HG03139 (cell line): ENCODE results near the gene RAI1.
"Not testable (repeated sequence)": the region's sequence is repeated elsewhere in the genome, so short reads cannot be mapped to it uniquely, and the experiment has no call there.

Experiments used
- ATAC-seq: cut with Tn5 transposase; IDR thresholded peaks from one replicate; pipeline ENCODE4 v1.9.1; 2021; ENCODE audit not compliant: unreplicated experiment

Gene RAI1

DNA sequence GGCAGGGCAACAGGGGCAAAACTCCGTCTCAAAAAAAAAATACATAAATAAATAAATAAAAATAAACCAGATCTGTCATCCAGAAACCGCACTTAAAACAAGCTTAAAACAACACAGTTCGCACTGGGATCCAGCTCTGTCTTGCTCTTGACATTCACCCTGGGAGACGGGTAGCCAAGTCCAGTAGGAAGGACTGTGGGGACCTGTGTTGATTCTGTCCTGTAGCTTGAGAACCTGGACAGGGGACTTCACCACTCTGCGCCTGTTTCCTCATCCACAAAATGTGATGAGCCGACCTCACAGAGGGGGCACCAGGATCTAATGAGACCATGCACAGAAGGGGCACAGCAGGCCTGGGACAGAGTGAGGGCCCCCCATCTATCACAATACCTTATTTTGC is 1.5 kb upstream of the RAI1 start:
- no peak for ATAC-seq

DNA sequence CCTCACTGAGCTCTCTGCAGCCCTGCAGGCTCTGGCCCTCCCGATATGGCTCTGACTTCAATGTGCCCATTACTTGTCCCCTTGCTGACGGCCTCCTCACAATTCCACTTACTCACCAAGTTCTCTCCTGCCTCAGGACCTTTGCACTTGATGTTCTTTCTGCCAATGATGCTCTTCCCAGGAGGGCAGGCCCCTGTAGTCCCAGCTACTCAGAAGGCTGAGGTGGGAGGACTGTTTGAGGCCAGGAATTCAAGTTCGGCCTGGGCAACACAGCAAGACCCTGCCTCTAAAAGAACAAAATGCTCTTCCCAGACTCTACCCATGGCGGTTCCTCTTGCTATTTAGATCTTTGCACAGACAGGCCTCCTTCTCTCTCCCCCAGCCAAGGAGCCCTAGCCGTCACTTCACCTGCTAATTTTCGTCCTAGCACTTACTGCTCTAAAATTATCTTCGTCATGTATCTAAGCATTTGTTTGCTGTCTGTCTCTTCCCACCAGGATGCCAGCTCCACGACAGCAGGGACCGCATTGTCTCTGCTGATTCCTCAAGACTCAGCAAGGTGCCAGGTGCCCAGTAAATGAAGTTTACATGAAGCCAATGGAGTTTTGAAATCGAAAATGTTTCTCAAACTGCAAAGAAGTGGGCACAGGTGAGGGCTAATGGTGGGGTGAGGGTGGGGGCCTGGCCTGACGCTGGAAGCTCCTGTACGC is 626 bp upstream of the RAI1 start:
- no peak for ATAC-seq

DNA sequence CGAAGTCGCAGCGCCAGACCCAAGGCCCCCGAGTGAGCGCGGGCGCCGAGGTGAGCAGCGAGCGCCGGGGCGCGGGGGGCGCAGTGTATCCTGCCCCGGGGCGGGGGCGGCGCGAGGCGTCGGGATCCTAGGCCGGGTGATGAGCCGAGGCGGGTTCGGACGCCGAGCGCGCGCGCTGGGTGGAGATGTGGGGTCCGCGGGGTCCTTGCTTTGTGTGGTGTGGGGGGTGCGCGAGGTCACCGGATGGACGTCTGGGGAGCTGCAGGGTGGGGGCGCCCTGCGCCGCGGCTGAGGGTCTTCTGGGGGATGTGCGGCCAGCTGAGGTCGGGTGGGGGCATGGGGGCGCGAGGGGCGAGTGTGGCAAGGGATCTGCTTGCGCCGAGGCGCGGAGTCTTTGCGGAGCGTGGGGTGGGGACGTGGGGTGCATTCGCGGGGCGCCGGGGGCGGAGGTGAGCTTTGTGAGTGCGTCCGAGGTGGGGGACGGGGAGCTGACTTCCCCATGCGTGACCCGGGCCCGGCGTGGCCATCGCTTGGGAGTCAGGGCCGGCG is 560 bp downstream of the RAI1 start:
- no peak for ATAC-seq

DNA sequence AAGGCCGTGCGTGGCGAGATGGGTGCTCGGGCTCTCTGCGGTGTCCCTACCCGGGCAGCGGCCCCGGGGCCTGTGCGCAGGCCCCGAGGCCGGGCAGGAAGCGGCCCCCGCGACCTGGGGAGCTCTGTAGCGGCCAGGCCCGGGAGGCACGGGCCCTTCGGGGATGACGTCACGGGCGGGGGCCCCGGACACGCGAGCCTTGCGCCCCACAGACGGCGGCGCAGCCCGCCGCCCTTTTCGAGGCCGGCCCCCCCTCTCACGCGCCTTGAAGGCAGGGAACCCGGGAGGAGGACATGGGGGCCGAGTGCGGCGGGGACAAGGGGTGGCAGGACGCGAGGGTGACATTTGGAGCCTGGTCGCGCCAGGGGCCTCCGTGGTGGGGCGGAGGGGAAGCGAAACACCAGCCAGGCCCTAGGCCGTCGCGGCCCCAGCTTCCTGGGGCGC is 1.1 kb downstream of the RAI1 start:
- peak; percentile 35 for ATAC-seq

DNA sequence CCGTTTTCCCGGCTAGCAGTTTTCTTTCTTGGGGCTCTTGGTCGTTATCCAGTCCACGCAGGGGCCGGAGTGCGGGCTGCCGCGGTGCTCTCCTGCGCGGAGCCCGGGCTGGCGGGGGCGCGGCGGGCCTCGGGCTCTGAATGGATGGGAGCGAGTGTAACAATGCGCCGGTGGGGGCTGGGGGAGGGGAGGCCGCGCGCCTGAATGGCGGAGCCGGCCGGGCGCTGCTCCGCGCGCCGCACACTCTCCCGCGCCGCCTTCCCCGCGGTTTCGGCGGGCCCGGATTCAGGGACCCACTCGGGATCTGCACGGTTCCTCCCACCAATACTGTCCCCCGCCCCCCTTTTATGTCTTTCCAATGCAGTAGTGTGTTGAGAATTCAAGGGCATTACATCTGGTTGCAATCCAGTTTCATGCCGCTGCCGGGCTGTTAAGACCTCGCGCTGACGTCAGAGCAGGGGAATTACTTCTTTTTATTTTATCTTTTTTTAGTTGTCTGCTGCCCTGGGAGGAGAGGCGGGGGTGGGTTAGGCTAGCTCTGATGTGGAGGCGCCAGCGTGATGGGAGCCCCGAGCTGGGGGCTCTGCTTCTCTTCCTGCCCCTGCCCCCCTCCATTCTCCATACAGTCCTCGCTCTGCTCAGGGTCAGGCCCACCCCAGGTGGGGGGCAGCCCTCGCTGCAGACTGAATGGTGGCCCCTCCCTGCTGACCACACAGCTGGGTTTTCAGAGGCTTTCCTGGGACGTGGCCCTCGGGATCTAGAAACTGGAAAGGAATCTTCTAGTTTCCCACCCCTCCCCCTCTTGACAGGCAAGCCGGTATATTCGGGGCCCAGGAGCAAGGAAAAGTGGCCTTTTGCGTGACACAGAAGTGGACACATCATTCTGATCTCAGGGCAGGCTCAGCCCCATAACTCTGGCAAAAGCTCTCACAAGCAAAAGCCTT is 1.8 kb downstream of the RAI1 start:
- peak; percentile 28 for ATAC-seq

DNA sequence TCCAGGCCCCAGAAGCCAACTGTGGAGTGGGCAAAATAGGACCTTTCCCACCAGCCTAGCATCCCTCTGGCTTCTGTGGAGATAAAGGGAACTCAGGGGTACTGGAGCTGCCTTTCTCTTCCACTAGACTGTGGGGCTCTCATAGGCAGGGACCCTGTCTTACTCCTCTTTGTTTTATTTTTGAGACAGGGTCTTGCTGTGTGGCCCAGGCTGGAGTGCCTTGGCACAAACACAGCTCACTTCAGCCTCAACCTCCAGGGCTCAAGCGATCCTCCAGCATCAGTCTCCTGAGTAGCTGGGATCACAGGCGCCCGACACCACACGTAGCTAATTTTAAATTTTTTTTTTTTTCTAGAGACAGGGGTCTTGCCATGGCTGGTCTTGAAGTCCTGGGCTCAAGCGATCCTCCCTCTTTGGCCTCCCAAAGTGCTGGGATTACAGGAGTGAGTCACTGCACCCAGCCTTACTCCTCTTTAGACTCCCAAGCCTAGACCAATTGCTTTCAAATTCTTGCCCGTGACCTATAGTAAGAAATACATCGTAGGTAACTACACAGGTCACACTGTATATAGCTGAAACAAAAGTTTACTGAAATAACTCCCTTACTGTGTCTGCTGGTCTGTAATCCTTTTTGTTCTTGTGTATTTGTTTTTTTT is 2.6 kb downstream of the RAI1 start:
- ATAC-seq: no peak

DNA sequence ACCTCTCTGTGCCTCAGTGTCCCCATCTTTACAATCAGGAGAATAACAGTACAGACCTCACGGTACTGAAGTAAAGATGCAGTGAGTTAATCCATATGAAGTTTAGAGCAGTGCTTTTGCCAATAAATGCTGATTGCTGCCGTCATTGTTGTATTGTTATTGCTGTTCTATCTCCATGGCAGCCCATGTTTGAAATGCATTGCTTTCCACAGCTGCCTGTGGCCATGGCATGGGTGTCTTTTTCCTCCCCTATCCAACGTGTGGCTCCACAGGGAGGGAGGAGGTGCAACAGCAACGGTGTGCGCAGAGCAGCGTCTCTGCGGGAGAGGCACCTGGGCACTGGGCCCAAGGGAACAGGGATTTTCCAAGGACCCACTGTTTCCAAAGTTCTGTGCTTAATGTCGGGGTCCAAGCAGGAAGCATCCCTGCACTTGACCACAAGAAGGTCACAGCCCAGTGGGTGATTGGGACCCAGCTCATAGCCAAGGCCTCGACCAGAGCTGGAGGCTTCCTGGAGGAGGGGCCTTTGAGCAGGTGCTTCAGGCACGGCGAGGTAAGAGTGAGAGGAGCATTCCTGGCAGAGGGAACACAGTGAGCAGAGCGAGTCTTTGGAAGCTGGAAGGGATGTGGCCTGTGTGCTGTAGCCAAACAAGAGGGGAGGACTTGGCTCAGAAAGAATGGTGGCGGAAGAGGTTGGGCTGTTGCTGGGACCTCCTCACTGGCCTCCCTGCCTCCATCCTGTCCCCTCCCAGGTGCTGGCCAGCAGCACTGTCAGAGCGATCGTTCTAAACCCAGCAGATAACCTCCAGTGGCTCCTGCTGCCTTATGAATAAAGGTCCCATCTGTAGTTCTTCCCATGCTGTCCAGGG is 3.9 kb downstream of the RAI1 start:
- no peak for ATAC-seq

DNA sequence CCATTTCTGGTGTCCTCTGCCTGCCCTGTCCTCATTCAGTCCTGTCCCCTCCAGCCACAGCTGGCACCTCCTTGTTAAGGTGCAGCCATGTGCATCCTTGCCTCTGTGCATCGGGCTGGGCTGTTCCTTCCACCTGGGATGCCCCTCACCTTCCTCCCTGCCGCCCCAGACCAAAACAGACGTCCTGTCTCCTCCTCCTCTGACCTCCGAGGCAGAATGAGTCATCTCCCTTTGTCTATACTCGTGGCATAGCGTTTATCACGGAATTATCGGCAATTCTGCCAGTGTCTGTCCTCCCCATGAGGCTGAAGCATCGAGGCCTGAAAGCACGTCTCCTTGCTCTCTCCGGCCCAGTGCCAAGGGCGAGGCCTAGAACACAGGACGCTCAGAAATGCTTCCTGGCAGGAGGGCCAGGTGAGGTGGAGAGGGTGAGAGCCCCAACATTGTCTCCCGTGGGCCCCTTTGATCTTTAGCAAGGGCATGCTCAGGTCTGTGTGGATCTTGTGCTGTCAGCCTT is 4.6 kb downstream of the RAI1 start:
- ATAC-seq: no peak

DNA sequence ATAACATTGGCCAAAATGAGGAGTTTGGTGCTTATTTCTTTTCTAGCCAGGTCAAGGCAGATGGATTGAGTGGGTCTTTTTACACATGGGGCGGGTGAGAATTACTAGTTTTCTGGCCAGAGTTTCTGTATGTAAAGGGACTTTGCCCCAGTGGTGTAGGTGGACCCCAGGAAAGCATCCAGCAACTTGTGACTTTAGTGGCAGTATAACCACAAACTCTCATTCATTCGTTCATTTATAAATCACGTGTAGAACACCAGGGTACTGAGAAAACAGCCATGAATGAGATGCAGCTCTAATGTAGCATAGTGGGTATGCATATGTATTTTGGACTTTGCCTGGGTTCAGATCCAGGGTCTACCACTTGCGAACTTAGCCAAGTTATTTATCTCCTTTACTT is 8.1 kb downstream of the RAI1 start:
- ATAC-seq: no peak

DNA sequence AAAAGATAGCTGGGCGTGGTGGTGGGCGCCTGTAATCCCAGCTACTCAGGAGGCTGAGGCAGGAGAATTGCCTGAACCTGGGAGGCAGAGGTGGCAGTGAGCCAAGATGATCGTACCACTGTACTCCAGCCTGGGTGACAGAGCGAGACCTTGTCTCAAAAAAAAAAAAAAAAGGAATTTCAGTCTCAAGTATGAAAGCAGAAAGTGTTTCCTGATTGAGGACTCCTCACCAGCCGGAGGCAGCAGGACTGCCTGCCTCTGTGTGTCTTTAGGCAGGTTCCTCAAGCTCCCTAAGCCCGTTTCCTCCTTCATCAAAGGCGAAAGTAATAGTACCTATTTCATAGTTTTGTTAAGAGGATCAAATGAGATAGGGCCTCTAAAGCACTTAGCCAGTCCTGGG is 9.0 kb downstream of the RAI1 start:
- not testable (repeated sequence) for ATAC-seq

DNA sequence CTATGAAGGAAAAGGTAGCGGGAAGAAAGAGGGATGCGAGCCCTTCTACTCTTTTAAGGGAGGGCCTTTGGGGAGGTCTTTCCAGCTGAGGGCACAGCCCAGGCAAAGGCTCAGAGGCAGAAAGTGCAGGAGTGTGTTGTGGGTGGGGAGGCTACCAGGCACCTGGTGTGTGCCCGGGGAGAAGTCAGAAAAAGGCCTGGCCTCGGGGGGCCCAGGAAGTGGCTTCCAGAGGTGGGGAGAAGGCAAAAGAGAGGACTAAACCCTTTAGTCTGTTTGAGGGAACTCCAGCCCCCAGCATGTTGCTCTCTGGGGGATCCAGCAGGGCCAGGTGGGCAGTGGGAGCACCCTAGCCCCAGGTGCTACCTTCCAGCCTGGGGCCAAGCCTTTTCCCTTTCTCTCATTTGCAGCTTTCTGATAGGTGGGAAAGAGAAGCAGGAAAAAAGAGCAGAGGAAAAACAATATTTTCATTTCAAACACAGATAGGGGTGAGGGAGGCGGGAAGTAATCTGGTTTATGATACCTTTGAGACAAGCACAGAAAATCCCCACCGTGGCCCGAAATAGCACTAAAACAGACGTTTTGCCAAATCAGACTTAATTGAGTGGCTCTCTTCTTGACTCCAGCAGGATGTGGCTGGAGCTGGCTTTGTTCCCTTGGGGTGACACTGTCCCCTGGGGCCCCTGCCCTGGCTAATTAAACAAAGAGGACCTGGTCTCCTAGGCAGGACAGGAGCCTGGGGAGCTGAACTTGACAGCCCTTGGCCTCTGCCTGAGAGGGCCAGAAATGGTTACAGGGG is 10.4 kb downstream of the RAI1 start:
- ATAC-seq: no peak

DNA sequence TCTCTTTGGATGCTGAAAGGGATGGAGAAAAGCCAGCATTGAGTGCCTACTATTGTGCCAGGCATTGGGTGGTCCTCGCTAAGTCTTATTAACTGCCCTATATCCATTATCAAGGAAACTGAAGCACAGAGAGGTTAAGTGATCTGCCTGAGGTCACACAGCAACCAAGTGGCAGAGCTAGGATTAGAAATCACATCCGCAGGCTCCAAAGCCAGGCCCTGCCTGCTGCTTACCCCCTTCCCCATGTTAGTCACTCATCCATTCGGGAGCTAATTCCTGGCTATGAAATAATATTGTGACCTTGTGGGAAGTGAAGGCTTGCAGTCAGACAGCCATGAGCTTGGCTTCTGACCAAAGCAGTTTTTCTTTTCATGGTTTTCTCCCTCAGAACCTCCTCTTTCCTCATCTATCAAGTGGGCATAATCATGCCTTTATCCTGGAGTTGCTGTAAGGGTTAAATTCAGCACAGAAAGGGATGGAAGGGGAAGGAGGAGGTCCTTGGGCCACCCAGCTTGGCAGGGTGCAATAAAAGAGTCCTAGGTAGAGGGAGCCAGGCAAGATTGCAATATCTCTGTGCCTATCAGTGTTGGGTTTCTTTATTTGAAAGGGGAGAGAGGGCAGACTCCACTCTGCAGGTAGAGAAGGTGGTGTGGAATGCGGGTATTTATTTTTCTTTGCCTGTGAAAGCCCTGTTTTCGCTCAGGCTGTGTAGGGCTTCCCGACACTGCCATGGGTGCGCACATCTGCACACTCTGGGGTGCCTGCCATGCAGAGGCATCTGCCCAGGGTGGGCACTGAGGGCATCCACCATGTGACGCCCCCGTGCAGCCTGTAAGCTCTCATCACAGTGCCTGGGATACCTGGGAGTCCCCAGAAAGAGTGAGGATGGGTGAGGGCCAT is 11.3 kb downstream of the RAI1 start:
- no peak for ATAC-seq

DNA sequence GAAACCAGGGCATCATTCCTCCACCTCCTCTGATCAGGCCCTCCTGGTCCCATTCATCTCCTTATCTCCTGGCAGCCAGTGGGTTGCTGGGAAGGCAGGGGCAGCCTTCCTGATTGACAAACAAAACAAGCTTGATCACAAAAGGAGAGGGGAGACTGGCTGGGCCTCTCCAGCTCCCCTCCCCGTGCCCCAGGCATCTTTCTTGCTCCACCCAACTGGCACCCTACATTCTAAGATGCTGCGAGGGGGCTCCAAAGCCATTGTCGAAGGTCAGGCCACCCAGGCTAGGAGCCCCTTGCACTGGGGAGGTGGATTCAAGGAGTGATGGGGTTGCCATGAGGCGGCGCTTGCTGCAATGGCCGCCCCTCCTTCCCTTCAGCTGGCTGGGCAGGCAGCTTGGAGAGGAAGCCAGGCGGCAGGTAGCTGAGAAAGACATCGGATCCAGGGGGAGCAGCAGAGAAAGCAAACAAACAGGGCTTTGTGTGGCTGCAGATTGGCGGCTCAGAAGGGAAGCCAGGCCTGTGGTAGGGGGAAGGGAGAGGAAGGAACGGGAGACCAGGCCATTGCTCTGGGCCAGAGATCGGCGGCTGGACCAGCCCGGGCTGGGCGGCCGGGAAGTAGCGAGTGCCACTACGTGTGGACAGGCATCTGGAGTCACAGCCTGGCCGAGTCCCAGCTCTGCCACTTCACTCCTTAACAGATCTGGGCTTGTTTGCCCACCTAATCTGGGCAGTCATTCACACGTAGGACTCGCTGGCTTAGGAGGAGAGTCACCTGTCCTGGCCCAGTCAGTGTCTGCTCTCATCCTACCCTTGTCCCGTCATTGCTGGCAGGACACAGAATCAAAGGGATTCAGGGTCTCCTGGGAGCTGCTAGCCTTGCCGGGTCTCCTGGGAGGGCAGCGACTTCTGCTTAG is 12.3 kb downstream of the RAI1 start:
- no peak for ATAC-seq

DNA sequence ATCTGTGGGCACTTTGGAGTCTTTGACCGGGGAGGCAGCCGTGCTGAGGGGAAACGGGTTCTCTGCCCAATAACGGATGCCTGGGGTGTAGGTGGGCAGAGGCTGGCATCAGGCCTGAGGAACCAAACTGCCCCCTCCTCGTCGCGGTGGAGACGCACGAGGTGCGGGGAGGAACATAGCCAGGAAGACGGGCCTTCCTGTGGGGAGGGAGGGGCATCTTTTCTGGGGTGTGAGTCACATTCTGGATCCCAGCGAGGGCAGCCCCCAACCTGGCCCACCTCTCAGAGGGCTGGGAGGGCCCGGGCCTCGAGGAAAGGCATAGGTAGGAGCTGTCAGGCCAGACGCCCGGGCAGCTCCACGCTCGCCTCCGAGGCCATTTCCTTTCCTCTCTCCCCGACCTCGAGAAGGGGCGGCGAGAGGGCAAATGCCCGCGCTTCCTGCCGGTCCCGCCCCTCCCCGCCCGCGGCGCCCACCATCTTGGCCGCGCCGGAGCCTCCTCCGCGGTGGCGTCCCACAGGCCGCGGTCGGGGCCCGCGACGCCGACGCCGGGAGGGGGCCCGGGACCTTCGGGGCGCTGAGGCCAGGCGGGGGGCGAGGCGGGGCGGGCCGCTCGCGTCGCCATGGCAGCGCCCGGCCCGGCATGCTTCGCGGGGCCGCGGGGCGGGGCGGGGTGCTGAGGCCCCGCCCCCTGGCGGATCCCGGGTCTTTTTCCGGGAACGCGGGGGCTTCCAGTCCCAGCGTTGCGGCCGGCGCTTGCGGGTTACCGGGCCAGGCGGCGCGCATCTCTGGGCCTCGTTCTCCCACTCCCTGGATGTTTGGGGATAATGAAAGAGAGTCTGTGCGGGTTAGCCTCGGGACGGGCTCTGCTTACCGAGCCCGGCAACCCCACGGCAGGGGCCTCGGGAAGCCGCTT is 13.2 kb downstream of the RAI1 start:
- ATAC-seq: no peak

DNA sequence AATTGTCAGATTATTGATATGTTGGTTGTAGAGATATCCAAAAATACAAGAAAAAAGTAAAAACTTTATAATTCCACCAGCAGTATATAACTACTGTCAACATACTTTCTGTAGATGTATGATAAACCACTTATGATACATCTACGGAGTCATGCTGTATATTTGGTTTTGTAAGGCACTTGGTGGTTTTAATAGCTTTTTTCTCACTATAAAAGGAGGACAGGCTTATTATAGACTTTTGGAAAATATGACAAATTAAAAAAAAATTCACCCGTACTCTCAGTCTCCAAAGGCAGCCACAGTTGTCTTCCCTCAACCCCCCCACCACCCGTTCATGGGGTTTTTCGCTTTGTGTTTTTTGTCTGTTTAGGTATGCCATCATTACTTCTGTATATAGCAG is 14.8 kb downstream of the RAI1 start:
- ATAC-seq: no peak

DNA sequence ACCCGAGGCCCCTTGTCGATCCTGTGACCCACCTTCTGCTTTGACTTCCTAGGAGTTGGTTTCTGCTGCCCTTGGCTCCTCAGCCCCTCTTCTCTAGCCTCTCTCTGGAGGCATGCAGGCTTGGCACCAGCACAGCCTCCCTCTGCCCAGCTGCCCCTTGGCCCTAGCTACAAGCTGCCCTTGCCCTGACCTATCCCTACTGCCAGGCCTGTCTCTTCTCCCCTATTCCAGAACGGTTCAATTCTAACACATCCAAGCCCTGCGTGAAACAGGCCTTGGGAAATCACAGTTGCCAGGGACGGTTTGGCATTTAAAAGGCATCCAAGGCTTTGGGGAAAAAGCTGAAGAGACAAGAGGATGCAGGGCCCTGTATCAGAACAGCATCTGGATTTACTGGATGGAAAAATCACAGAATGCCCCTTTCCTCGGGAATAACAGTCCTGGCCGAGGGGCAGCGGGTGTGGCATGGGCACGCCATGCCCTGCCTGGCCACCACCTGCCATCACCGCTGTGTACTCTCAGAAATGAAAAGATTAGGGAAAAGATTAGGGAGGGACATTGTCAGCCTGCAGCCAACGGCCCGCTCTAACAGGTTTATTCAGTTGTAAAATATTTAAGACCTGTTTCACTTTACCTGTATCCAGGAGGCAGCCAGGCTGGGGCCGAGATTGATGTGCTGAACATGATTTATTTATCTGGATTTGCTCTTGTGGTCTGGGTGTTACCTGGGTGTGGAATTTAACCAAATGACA is 15.8 kb downstream of the RAI1 start:
- ATAC-seq: no peak
